Uterus (tissue), 2 donors: ENCODE measurements around the gene CNOT3.

Experiments used
- CTCF ChIP-seq, 4 experiments: fragments of 200-600 bp in 2 of 4; fragments of 450-650 bp in 2 of 4; sonication (generic) in 2 of 4; IDR thresholded peaks; one replicate each; pipeline ENCODE4 v1.5.1; 2016 to 2019; ENCODE audit warnings: antibody characterized with exemption in 4 of 4, mild to moderate bottlenecking in 2 of 4, moderate library complexity in 1 of 4
- POLR2A ChIP-seq, 2 donors: fragments of 450-650 bp; IDR thresholded peaks; one replicate each; pipeline ENCODE4 v1.6.1; 2016; ENCODE audit warnings: antibody characterized with exemption in 2 of 2, mild to moderate bottlenecking in 1 of 2, moderate library complexity in 1 of 2

- TF ChIP-seq CTCF (IDR thresholded peaks at IDR 0.05) (no peak), POLR2A (IDR thresholded peaks at IDR 0.05) (no peak)
These were observed 9.2 kb upstream of the CNOT3 start for GRCh38 chr19:54128441-54128725.
